Karpas-422 (cell line): ENCODE results near the gene GATA2. TPM values are rescaled to one million over a fixed set of nuclear protein-coding genes. Genes with fewer than 3 reads are reported as not detected.

ENCODE experiments used
- DNase-seq: peaks from one replicate; pipeline ENCODE4 v3.0.0-alpha.2; 2015
- H2AFZ ChIP-seq: fragments of 200-600 bp; sonication (generic); 2 replicates; pipeline ENCODE4 v1.6.1; 2014; ENCODE audit warnings: antibody characterized with exemption, low read length, mixed read lengths
- H3K27ac ChIP-seq: fragments of 200-600 bp; sonication (generic); 2 replicates; pipeline ENCODE4 v1.5.1; 2014; ENCODE audit warnings: mild to moderate bottlenecking, low read length, moderate library complexity
- H3K27me3 ChIP-seq: fragments of 200-600 bp; sonication (generic); 2 replicates; pipeline ENCODE4 v1.6.1; 2014; ENCODE audit warnings: low read length, mixed read lengths
- H3K36me3 ChIP-seq: fragments of 200-600 bp; sonication (generic); 2 replicates; pipeline ENCODE4 v1.6.1; 2014; ENCODE audit warnings: low read length, mixed read lengths; ENCODE audit not compliant: insufficient read depth
- H3K4me1 ChIP-seq: fragments of 200-600 bp; sonication (generic); 2 replicates; pipeline ENCODE4 v1.6.1; 2014; ENCODE audit warnings: mild to moderate bottlenecking, low read length, mixed read lengths
- H3K4me2 ChIP-seq: fragments of 200-600 bp; sonication (generic); 2 replicates; pipeline ENCODE4 v1.6.1; 2014; ENCODE audit warnings: low read length, low read depth, mild to moderate bottlenecking; ENCODE audit not compliant: poor library complexity, severe bottlenecking
- H3K4me3 ChIP-seq: fragments of 200-600 bp; sonication (generic); 2 replicates; pipeline ENCODE4 v1.5.1; 2014; ENCODE audit warnings: mild to moderate bottlenecking, antibody characterized with exemption, low read length, mixed read lengths
- H3K79me2 ChIP-seq: fragments of 200-600 bp; sonication (generic); 2 replicates; pipeline ENCODE4 v1.6.1; 2014; ENCODE audit warnings: mild to moderate bottlenecking, low read length, mixed read lengths
- H3K9ac ChIP-seq: fragments of 200-600 bp; sonication (generic); 2 replicates; pipeline ENCODE4 v1.6.0; 2014; ENCODE audit warnings: low read length
- H3K9me2 ChIP-seq: fragments of 200-600 bp; sonication (generic), shearing (Covaris generic); replicated peaks from 2 replicates; pipeline ENCODE4 v1.6.0; 2014; ENCODE audit warnings: mild to moderate bottlenecking, low read length, moderate library complexity; ENCODE audit not compliant: insufficient read depth
- H3K9me3 ChIP-seq: fragments of 300-700, 200-600 bp; sonication (generic); 2 replicates; pipeline ENCODE4 v1.6.1; 2014; ENCODE audit warnings: low read length, mixed read lengths
- H4K20me1 ChIP-seq: fragments of 200-600 bp; sonication (generic); 2 replicates; pipeline ENCODE4 v1.6.1; 2014; ENCODE audit warnings: mild to moderate bottlenecking, antibody characterized with exemption, low read length, low read depth; ENCODE audit not compliant: insufficient read depth
- total RNA-seq: library from RNA; depleted of rRNA; stranded (reverse); fragments of >200 nt; shearing (Covaris generic); gene quantifications from 2 replicates; pipeline ENCODE4 v1.2.3, GENCODE V29; 2014; ENCODE audit warnings: low replicate concordance

GATA2 gene
- total RNA-seq, 1 experiment from 2014 or later = not detected

GRCh38 chr3:128469556-128469955, 23.4 kb downstream of the GATA2 start:
- Histone ChIP-seq H3K79me2 (no peaks in the 10 kb centered on the region), H3K4me2 (no peak overlapping the region), H3K9ac (no peak overlapping the region), H3K27me3 (no peaks in the 10 kb centered on the region), H4K20me1 (no peaks in the 10 kb centered on the region; the same call in 1 of the 2 replicates), H3K9me2 (no peaks in the 10 kb centered on the region), H2AFZ (no peak overlapping the region), H3K9me3 (no peaks in the 10 kb centered on the region), H3K4me1 (no peaks in the 10 kb centered on the region), H3K27ac (no peak overlapping the region), H3K36me3 (no peaks in the 10 kb centered on the region), H3K4me3 (no peak overlapping the region)
- no peak for DNase-seq

- H3K79me2 ChIP-seq = no peaks in the 10 kb centered on the region
- no peak overlapping the region for H3K4me3 ChIP-seq
- no peaks in the 10 kb centered on the region for H3K27me3 ChIP-seq
- no peaks in the 10 kb centered on the region for H3K4me1 ChIP-seq
- H2AFZ ChIP-seq = no peak overlapping the region
- no peaks in the 10 kb centered on the region for H3K9me3 ChIP-seq
- no peaks in the 10 kb centered on the region for H3K36me3 ChIP-seq
- no peak overlapping the region for H3K9ac ChIP-seq
- no peak overlapping the region for H3K4me2 ChIP-seq
- no peaks in the 10 kb centered on the region for H3K9me2 ChIP-seq
- H4K20me1 ChIP-seq = no peaks in the 10 kb centered on the region; the same call in 1 of the 2 replicates
- no peak overlapping the region for H3K27ac ChIP-seq
- DNase-seq = no peak
Observed at GRCh38 chr3:128468791-128469527, 24.0 kb downstream of the GATA2 start.

GRCh38 chr3:128468285-128468790, 24.7 kb downstream of the GATA2 start:
- no peak overlapping the region for H3K4me2 ChIP-seq
- no peak overlapping the region for H2AFZ ChIP-seq
- H3K27me3 ChIP-seq = no peaks in the 10 kb centered on the region

GRCh38 chr3:128466840-128467541, 26.0 kb downstream of the GATA2 start, which contains the start of gene DNAJB8:
DNAJB8 (minus strand) TSS chr3:128466890; CDS start chr3:128463245, 3,645 bp downstream.
- no peak for DNase-seq
- no peak within 1 kb of the TSS for H3K27ac ChIP-seq
- no peak within 1 kb of the TSS for H3K4me3 ChIP-seq
- H3K4me1 ChIP-seq = no peaks in the 10 kb centered on the region
- H3K9ac ChIP-seq = no peak within 1 kb of the TSS
- no peaks in the 10 kb centered on the region; the same call in 1 of the 2 replicates for H4K20me1 ChIP-seq
- no peaks in the 10 kb centered on the region for H3K9me2 ChIP-seq
- no peaks in the 10 kb centered on the region for H3K36me3 ChIP-seq
- H3K4me2 ChIP-seq = no peak within 1 kb of the TSS
- no peak within 1 kb of the TSS for H2AFZ ChIP-seq
- H3K27me3 ChIP-seq = no peaks in the 10 kb centered on the region
- no peaks in the 10 kb centered on the region for H3K79me2 ChIP-seq
- no peaks in the 10 kb centered on the region for H3K9me3 ChIP-seq

More at GRCh38 chr3:128468285-128468790, 24.7 kb downstream of the GATA2 start:
- no peaks in the 10 kb centered on the region for H3K9me3 ChIP-seq
- DNase-seq = no peak
- H3K79me2 ChIP-seq = no peaks in the 10 kb centered on the region
- H3K36me3 ChIP-seq = no peaks in the 10 kb centered on the region
- no peaks in the 10 kb centered on the region for H3K9me2 ChIP-seq
- no peaks in the 10 kb centered on the region; the same call in 1 of the 2 replicates for H4K20me1 ChIP-seq
- H3K4me1 ChIP-seq = no peaks in the 10 kb centered on the region
- no peak overlapping the region for H3K27ac ChIP-seq
- H3K4me3 ChIP-seq = no peak overlapping the region
- H3K9ac ChIP-seq = no peak overlapping the region

- Histone ChIP-seq H3K27me3 (no peaks in the 10 kb centered on the region), H3K4me2 (no peak overlapping the region), H2AFZ (no peak overlapping the region), H3K4me1 (no peaks in the 10 kb centered on the region), H3K27ac (no peak overlapping the region), H3K9me2 (no peaks in the 10 kb centered on the region), H3K36me3 (no peaks in the 10 kb centered on the region), H3K9me3 (no peaks in the 10 kb centered on the region), H4K20me1 (no peaks in the 10 kb centered on the region; the same call in 1 of the 2 replicates), H3K9ac (no peak overlapping the region), H3K4me3 (no peak overlapping the region), H3K79me2 (no peaks in the 10 kb centered on the region)
- DNase-seq = no peak
Observed at GRCh38 chr3:128464702-128465101, 28.3 kb downstream of the GATA2 start.

- no peak overlapping the region for H3K9ac ChIP-seq
- no peaks in the 10 kb centered on the region; the same call in 1 of the 2 replicates for H4K20me1 ChIP-seq
- no peak overlapping the region for H3K4me3 ChIP-seq
- H3K4me2 ChIP-seq = no peak overlapping the region
- DNase-seq = no peak
- H3K36me3 ChIP-seq = no peaks in the 10 kb centered on the region
- no peaks in the 10 kb centered on the region for H3K4me1 ChIP-seq
- no peaks in the 10 kb centered on the region for H3K79me2 ChIP-seq
- H3K9me3 ChIP-seq = no peaks in the 10 kb centered on the region
- no peaks in the 10 kb centered on the region for H3K9me2 ChIP-seq
- no peaks in the 10 kb centered on the region for H3K27me3 ChIP-seq
- H3K27ac ChIP-seq = no peak overlapping the region
- no peak overlapping the region for H2AFZ ChIP-seq
Observed at GRCh38 chr3:128464188-128464587, 28.8 kb downstream of the GATA2 start.

- no peak overlapping the region for H3K9ac ChIP-seq
- H2AFZ ChIP-seq = no peak overlapping the region
- no peak overlapping the region for H3K27ac ChIP-seq
- H4K20me1 ChIP-seq = no peaks in the 10 kb centered on the region; the same call in 1 of the 2 replicates
- H3K27me3 ChIP-seq = no peaks in the 10 kb centered on the region
- H3K9me2 ChIP-seq = no peaks in the 10 kb centered on the region
- H3K36me3 ChIP-seq = no peaks in the 10 kb centered on the region
- H3K9me3 ChIP-seq = no peaks in the 10 kb centered on the region
- H3K4me2 ChIP-seq = no peak overlapping the region
- H3K4me3 ChIP-seq = no peak overlapping the region
- DNase-seq = no peak
- H3K4me1 ChIP-seq = no peaks in the 10 kb centered on the region
- no peaks in the 10 kb centered on the region for H3K79me2 ChIP-seq
Observed at GRCh38 chr3:128463771-128464170, 29.2 kb downstream of the GATA2 start.

GRCh38 chr3:128463354-128463753, 29.6 kb downstream of the GATA2 start:
- Histone ChIP-seq H2AFZ (no peak overlapping the region), H4K20me1 (no peaks in the 10 kb centered on the region; the same call in 1 of the 2 replicates), H3K4me3 (no peak overlapping the region), H3K4me1 (no peaks in the 10 kb centered on the region), H3K27ac (no peak overlapping the region), H3K79me2 (no peaks in the 10 kb centered on the region), H3K9ac (no peak overlapping the region), H3K4me2 (no peak overlapping the region), H3K27me3 (no peaks in the 10 kb centered on the region), H3K9me2 (no peaks in the 10 kb centered on the region), H3K9me3 (no peaks in the 10 kb centered on the region), H3K36me3 (no peaks in the 10 kb centered on the region)
- DNase-seq = no peak
